Sigmoid colon (tissue), 7 donors: ENCODE measurements around the gene COG4. TPM values are rescaled to one million over a fixed set of nuclear protein-coding genes. Genes with fewer than 3 reads are reported as not detected.
A peak's percentile ranks its signal among the peaks of the same experiment; 100 is the strongest.

Experiments used
- DNase-seq: peaks from one replicate; pipeline ENCODE4 v3.0.0-alpha.2; 2019
- H3K27ac ChIP-seq, 4 donors: fragments of 200-600 bp; sonication (generic); one replicate each; pipeline ENCODE4 v1.5.1; 2016 to 2019; ENCODE audit warnings: mild to moderate bottlenecking in 1 of 4
- H3K27me3 ChIP-seq, 3 donors: fragments of 200-600 bp; sonication (generic); one replicate each; pipeline ENCODE4 v1.5.1; 2019; ENCODE audit warnings: mild to moderate bottlenecking in 1 of 3
- H3K36me3 ChIP-seq, 4 donors: fragments of 200-600 bp; sonication (generic); one replicate each; pipeline ENCODE4 v1.5.1; 2016 to 2019
- H3K4me1 ChIP-seq, 4 donors: fragments of 200-600 bp; sonication (generic); one replicate each; pipeline ENCODE4 v1.5.1; 2017 to 2019
- H3K4me3 ChIP-seq, 4 donors: fragments of 200-600 bp; sonication (generic); one replicate each; pipeline ENCODE4 v1.5.1; 2017 to 2019; ENCODE audit warnings: mild to moderate bottlenecking in 2 of 4, moderate library complexity in 1 of 4
- H3K9me3 ChIP-seq, 4 donors: fragments of 200-600 bp in 3 of 4; sonication (generic) in 3 of 4; one replicate each; pipeline versions ENCODE4 v1.5.1 to v1.6.1; 2013 to 2019
- EP300 ChIP-seq, 4 donors: sonication (generic); formaldehyde crosslinking; IDR thresholded peaks; one replicate each; pipeline ENCODE4 v1.6.1; 2017; ENCODE audit warnings: antibody characterized with exemption in 4 of 4
- POLR2A ChIP-seq, 2 donors: fragments of 450-650 bp; IDR thresholded peaks; one replicate each; pipeline ENCODE4 v1.6.1; 2016; ENCODE audit warnings: antibody characterized with exemption in 2 of 2, mild to moderate bottlenecking in 2 of 2, moderate library complexity in 2 of 2
- POLR2AphosphoS5 ChIP-seq, 4 donors: sonication (generic); formaldehyde crosslinking; IDR thresholded peaks; one replicate each; pipeline ENCODE4 v1.6.1; 2017; ENCODE audit warnings: antibody characterized with exemption in 4 of 4
- WGBS, 2 donors: extraction: QIAGEN DNeasy Blood & Tissue Kit; methylation state at CpG; one replicate each; pipeline ENCODE4 v1.1.7; 2013; 5-methylcytosine and 5-hydroxymethylcytosine counted together
- intact Hi-C: fragments of 100-400 bp; cut with DNase I; formaldehyde crosslinking; loops from one replicate; pipeline ENCODE4 v1.15.1; 2023
- polyA plus RNA-seq, 3 donors: library from polyadenylated mRNA; stranded (reverse); fragments of 200-250 nt; gene quantifications; one replicate each; pipeline ENCODE4 v1.2.3, GENCODE V29; 2013
- total RNA-seq, 4 donors: library from RNA; depleted of rRNA; stranded (reverse); fragments of >200 nt; gene quantifications; one replicate each; pipeline ENCODE4 v1.1.0, GENCODE V29; 2016
- TF ChIP-seq, protein P1 (sequence below), 4 experiments: fragments of 450-650 bp in 3 of 4; fragments of 200-600 bp in 1 of 4; IDR thresholded peaks; one replicate each; pipeline ENCODE4 v1.5.1; 2016 to 2019; ENCODE audit warnings: antibody characterized with exemption in 4 of 4, mild to moderate bottlenecking in 3 of 4, moderate library complexity in 2 of 4
- donor health status: healthy with polysubstance abuse.
- donor health status: Bipolar disorder and iron deficiency.
- donor health status: healthy.

Gene COG4
- total and polyA plus RNA-seq, 7 donors, result 25.2 to 51.0 (median 32.7) TPM

DNA sequence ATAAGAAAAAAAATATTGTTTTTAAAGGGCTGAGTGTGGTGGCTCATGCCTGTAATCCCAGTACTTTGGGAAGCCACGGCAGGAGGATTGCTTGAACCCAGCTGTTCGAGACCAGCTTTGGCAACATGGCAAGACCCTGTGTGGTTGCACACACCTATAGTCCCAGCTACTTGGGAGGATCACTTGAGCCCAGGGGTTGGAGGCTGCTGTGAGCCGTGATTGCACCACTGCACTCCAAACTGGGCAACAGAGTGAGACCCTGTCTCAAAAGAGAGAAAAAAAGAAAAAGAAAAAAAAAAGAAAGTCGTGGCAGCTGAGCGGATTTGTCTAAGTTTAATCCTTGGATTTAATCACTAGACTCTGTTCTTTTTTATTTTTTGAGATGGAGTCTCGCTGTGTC is 75.3 kb downstream of the COG4 start:
- H3K4me1 ChIP-seq, result no peaks in the 10 kb centered on the region
- peaks cover 0 to 8% (median 0%) of the 10 kb centered on the region in 3 donors for H3K27me3 ChIP-seq
- no peaks in the 10 kb centered on the region for H3K9me3 ChIP-seq
- no peak for TF ChIP-seq POLR2AphosphoS5 (IDR thresholded peaks at IDR 0.05)
- no peak overlapping the region for H3K4me3 ChIP-seq
- intact Hi-C loops, result no loop called here
- no peaks in the 10 kb centered on the region for H3K36me3 ChIP-seq
- 91 to 92% methylated on average over 6 of the region's 6 CpGs for WGBS, 2 donors
- DNase-seq, result no peak
- no peak overlapping the region for H3K27ac ChIP-seq

DNA sequence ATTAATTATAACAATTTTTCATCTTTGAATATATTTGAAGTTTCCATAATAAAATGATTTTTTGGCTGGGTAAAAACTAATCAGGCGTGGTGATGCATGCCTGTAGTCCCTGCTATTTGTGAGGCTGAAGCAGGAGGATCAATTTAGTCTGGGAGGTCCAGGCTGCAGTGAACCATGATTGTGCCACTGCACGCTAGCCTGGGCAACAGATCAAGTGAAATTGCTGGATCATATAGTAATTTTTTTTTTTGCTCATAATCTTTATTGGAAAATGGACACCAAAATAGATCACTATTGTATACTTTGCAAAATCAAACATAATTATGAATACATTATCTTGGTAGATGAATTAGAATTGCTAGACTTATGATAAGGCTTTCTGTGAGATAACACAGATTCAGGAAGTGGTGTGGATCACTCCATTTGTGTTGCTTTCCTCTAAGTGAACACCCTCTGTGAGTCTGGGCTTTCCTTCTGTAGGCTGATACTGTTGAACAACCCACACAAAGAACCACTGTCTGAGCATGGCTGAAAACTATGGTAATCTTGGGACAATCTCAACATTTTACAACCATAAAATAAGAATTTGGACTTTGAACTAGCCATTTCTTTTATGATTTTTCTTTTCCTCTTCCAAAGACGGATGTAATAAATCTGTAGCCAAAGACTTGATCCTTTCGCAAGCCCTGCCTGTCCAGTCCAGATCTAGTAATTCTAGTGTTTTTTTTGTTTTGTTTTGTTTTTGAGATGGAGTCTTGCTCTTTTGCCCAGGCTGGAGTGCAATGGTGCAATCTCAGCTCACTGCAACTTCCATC is 78.9 kb downstream of the COG4 start:
- Histone ChIP-seq H3K36me3 (no peaks in the 10 kb centered on the region), H3K27ac (no peak overlapping the region), H3K4me1 (peaks cover 0 to 5% (median 3%) of the 10 kb centered on the region in 4 donors), H3K9me3 (no peaks in the 10 kb centered on the region), H3K4me3 (no peak overlapping the region), H3K27me3 (no peaks in the 10 kb centered on the region)
- TF ChIP-seq, protein P1, sequence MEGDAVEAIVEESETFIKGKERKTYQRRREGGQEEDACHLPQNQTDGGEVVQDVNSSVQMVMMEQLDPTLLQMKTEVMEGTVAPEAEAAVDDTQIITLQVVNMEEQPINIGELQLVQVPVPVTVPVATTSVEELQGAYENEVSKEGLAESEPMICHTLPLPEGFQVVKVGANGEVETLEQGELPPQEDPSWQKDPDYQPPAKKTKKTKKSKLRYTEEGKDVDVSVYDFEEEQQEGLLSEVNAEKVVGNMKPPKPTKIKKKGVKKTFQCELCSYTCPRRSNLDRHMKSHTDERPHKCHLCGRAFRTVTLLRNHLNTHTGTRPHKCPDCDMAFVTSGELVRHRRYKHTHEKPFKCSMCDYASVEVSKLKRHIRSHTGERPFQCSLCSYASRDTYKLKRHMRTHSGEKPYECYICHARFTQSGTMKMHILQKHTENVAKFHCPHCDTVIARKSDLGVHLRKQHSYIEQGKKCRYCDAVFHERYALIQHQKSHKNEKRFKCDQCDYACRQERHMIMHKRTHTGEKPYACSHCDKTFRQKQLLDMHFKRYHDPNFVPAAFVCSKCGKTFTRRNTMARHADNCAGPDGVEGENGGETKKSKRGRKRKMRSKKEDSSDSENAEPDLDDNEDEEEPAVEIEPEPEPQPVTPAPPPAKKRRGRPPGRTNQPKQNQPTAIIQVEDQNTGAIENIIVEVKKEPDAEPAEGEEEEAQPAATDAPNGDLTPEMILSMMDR (IDR thresholded peaks at IDR 0.05), result no peak
- no peak for DNase-seq
- intact Hi-C loops, result no loop called here
- 19 to 69% methylated on average over 4 of the region's 4 CpGs for WGBS, 2 donors

DNA sequence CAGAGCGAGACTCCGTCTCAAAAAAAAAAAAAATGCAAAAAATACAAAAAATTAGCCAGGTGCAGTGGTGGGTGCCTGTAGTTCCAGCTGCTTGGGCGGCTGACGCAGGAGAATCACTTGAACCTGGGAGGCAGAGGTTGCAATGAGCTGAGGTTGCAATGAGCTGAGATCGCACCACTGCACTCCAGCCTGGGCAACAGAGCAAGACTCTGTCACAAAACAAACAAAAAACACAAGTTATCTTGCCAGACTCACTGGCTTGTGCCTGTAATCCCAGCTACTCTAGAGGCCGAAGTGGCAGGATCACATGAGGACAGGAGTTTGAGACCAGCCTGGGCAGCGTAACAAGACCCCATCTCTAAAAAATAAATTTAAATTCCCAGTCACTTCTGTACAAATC is 81.0 kb downstream of the COG4 start:
- Histone ChIP-seq H3K9me3 (no peaks in the 10 kb centered on the region), H3K4me3 (no peak overlapping the region), H3K36me3 (no peaks in the 10 kb centered on the region), H3K4me1 (peaks cover 0 to 17% (median 16%) of the 10 kb centered on the region in 4 donors), H3K27me3 (no peaks in the 10 kb centered on the region), H3K27ac (no peak overlapping the region)
- TF ChIP-seq, protein P1 (IDR thresholded peaks at IDR 0.05), result no peak
- TF ChIP-seq POLR2A (IDR thresholded peaks at IDR 0.05) (no peak), POLR2AphosphoS5 (IDR thresholded peaks at IDR 0.05) (no peak), EP300 (IDR thresholded peaks at IDR 0.05) (no peak)
- intact Hi-C loops, result no loop called here
- DNase-seq, result no peak
- WGBS, 2 donors, result 95 to 97% methylated on average over 7 of the region's 7 CpGs

DNA sequence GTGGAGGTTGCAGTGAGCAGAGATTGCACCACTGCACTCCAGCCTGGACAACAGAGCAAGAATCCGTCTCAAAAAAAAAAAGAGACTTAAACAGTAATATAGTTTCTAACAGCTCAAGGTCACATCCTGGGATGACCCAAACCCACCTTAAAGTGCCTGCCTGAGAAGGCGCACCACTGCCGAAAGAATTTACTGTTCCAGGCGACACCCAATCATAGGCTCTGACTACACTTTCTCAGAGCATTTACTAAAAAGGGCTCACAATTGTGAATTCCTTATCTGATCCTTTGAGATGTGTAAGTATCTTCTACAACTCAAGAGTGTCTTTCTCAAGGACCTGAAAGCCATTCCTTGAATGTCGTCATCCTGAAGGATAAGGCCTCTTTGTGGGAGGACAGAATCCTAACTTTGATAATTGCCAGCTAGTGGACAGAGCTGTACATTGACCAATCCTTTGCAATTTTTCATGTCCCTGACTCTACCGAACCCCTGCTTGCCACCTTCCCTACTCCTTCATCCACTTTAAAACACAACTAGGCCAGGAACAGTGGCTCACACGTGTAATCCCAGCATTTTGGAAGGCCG is 81.9 kb downstream of the COG4 start:
- DNase-seq, result no peak
- H3K4me1 ChIP-seq, result peaks cover 0 to 26% (median 23%) of the 10 kb centered on the region in 4 donors
- WGBS, 2 donors, result 84 to 92% methylated on average over 8 of the region's 8 CpGs
- no peaks in the 10 kb centered on the region for H3K27me3 ChIP-seq
- no peaks in the 10 kb centered on the region for H3K36me3 ChIP-seq
- H3K9me3 ChIP-seq, result no peaks in the 10 kb centered on the region
- no peak overlapping the region for H3K4me3 ChIP-seq
- H3K27ac ChIP-seq, result no peak overlapping the region
- intact Hi-C loops, result no loop called here
- TF ChIP-seq POLR2A (IDR thresholded peaks at IDR 0.05) (no peak), POLR2AphosphoS5 (IDR thresholded peaks at IDR 0.05) (no peak), EP300 (IDR thresholded peaks at IDR 0.05) (no peak)
- TF ChIP-seq, protein P1 (IDR thresholded peaks at IDR 0.05), result no peak

DNA sequence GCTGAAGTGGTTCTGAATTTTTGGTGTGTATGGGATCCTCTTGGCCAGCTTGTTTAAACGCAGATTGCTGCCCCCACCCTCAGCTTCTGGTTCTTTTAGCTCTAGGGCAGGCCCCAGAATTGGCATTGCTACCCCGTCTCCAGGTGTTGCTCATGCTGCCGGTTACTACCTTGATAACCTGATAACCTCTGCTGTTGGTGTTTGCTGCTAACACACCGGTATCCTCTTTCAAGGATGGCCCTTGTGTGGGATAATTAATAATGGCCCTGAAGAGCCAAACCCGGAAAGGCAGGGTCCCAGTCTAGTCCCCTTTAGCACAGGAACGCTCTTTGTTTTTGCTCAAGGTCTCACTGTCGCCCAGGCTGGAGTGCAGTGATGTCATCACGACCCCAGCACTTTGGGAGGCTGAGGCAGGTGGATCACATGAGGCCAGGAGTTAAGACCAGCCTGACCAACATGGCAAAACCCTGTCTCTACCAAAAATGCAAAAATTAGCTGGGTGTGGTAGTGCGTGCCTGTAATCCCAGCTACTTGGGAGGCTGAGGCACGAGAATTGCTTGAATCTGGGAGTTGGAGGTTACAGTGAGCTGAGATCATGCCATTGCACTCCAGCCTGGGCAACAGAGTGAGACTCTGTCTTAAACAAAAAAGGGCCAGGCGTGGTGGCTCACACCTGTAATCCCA is 83.2 kb downstream of the COG4 start:
- no peaks in the 10 kb centered on the region for H3K27me3 ChIP-seq
- H3K4me1 ChIP-seq, result peaks cover 0 to 30% (median 23%) of the 10 kb centered on the region in 4 donors
- H3K9me3 ChIP-seq, result no peaks in the 10 kb centered on the region
- intact Hi-C loops, result no loop called here
- no peak for DNase-seq
- peak overlapping the region in 1 of 4 donors; percentile 91 for H3K4me3 ChIP-seq
- 63 to 80% methylated on average over 11 of the region's 11 CpGs for WGBS, 2 donors
- TF ChIP-seq, protein P1 (IDR thresholded peaks at IDR 0.05), result no peak
- TF ChIP-seq EP300 (IDR thresholded peaks at IDR 0.05) (no peak), POLR2AphosphoS5 (IDR thresholded peaks at IDR 0.05) (no peak)
- H3K36me3 ChIP-seq, result no peaks in the 10 kb centered on the region
- H3K27ac ChIP-seq, result no peak overlapping the region
